ENCODE measurements around the gene CDKN2C.
A peak's percentile ranks its signal among the peaks of the same experiment; 100 is the strongest.

Gene CDKN2C

DNA sequence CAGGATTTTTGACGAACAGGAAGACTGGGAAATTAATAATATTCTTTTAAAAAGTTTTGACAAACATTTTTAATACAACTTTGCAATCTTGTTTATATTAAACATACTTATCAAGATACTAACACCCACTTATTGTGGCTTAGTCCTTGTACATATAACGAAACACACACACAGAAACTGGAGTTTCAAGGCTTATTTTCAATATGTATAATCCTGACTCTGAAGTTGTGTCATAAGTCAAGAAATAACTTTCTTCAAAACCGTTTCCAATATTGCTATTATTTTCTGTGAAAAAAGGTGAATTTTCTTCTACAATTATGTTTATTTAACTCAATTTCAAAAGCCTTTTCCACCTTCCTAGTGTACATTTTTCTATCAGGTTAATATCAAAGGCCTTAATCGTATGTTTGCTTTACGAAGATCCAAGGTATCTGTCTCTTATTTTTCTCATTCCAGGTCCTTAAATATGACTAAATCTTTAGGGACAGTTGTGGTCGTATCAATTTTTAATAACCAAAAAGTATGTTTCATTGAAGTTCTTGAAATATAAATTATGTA lies 1.8 kb downstream of the CDKN2C start:
- no peak for TF ChIP-seq CTCF (IDR thresholded peaks at IDR 0.05)
- DNase-seq (ENCODE audit: low spot score) = no peak
- Histone ChIP-seq H3K4me3 (peak overlapping the region; percentile 89), H3K27ac (peak overlapping the region; percentile 4 to 98)

DNA sequence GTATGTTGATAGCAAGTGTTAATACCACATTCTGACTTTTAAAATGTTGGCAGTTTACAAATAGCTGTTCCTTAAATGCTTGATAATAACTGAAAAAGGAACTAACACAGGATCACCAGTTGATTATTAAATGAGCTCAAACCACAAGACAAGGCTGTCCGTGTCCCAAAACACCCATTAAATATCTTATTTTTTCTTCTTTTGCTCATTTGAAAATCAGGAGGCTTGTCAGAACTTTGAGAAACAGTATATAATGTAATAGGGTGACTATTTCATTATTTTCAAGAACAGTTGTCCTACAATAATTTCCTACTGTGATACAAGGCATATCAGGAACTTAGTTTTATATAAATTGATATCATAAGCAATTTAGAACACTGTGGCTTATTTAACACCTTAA lies 2.7 kb downstream of the CDKN2C start:
- no peak for DNase-seq (ENCODE audit: low spot score)
- TF ChIP-seq CTCF (IDR thresholded peaks at IDR 0.05) = no peak
- Histone ChIP-seq H3K4me3 (peak overlapping the region; percentile 89), H3K27ac (peak overlapping the region; percentile 44 to 98)

DNA sequence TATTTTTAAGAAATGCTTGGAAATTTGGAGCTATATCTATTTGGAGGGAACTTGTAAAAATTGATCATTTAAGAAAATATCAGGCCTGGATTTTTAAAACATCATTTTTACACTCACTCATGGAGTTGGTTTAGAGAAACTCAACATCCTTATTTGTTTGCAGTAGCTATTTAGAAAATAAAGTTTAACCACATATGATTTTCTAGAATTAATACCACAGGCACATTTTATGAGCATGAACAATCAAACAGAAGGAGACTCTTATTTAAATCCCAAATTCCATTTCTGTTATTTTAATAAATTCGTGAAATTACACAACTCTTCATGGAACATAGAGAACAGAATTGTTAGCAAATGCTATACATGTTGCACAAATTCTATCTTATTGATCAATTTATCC lies 3.2 kb downstream of the CDKN2C start:
- Histone ChIP-seq H3K27ac (peak overlapping the region; percentile 44 to 98), H3K4me3 (peak overlapping the region; percentile 89)
- no peak for TF ChIP-seq CTCF (IDR thresholded peaks at IDR 0.05)
- DNase-seq (ENCODE audit: low spot score) = no peak

GRCh38 chr1:50973875-50974617 lies 4.0 kb downstream of the CDKN2C start:
- no peak for DNase-seq (ENCODE audit: low spot score)
- no peak for TF ChIP-seq CTCF (IDR thresholded peaks at IDR 0.05)
- Histone ChIP-seq H3K4me3 (peak overlapping the region; percentile 89), H3K27ac (peak overlapping the region; percentile 44 to 98)

DNA sequence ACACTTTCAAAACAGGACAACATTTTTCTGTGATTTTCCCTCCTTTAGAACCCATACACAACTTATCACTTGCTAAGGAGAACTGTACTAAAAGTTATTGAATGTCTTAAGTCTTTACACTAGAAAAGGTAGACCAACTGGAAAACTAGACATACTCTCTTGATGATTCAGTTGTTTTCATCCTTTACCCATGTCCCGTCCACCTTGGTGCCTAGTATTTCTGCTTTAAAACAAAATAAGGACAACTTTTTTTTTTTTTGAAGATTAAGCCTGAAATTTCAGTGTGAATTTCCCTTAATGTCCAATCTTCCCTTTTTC lies 4.5 kb downstream of the CDKN2C start:
- H3K27ac ChIP-seq = peak overlapping the region; percentile 44 to 98

GRCh38 chr1:50975436-50975835 lies 5.4 kb downstream of the CDKN2C start:
- Histone ChIP-seq H3K4me3 (no peak overlapping the region), H3K27ac (peak overlapping the region in 1 of 2 donors; percentile 98)
- no peak for DNase-seq (ENCODE audit: low spot score)
- TF ChIP-seq CTCF (IDR thresholded peaks at IDR 0.05) = no peak

More for the DNA sequence above, 4.5 kb downstream of the CDKN2C start:
- no peak for DNase-seq (ENCODE audit: low spot score)
- H3K4me3 ChIP-seq = peak overlapping the region; percentile 89
- no peak for TF ChIP-seq CTCF (IDR thresholded peaks at IDR 0.05)

All from coronary artery (tissue), 2 donors.